Measurements from ENCODE around the gene P2RY13.

Gene P2RY13

DNA sequence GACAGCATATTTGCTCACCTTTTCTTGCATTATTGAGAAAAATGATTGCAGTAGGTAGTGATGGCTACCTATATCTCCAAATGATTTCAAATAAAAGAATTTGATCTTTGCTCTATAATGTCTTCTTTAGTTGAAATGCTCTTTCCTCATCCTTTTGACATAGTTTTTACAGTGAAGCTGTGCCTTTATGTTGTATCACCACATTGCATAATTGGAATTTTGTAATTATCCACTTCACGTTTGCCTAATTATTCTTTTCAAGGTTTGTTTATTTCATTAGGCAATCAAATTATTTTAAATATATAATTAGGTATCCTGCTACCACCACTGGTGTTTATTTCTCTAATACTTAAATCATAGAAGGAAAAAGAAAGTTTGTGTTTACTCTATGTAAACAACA, 21.3 kb upstream of the P2RY13 start:
- Histone ChIP-seq H3K9ac (ENCODE audit: low read depth, low read length) (no peak overlapping the region), H3K4me1 (ENCODE audit: control insufficient read depth, insufficient read depth, low read length) (peaks cover 6% of the 10 kb centered on the region), H3K4me3 (ENCODE audit: low read length) (no peak overlapping the region), H3K36me3 (ENCODE audit: insufficient read depth, low read length) (no peaks in the 10 kb centered on the region), H3K4me2 (ENCODE audit: low read length) (no peak overlapping the region), H3K9me3 (replicated peaks; ENCODE audit: low read length) (no peaks in the 10 kb centered on the region), H3K27me3 (ENCODE audit: control insufficient read depth, insufficient read depth, low read length) (no peaks in the 10 kb centered on the region)

DNA sequence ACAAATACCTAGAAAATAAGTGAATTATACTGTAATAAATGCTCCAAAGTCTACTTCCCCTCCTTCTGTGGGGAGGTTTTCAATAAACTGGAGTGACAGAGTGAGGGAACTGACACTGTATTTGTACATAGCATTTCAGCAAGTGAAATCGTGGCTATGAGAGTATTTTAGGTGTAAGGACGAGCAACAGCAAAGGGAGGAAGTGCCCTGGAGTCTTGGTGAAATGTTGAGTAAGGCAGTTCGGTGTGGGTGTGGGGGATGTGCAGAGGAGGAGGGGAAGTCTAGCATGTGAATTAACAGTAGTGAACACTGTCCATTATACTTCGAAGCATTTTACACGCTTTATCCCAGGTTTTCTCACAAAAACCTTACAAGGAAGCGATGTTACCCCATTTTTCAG, 18.1 kb upstream of the P2RY13 start:
- Histone ChIP-seq H3K4me1 (ENCODE audit: control insufficient read depth, insufficient read depth, low read length) (peaks cover 6% of the 10 kb centered on the region), H3K4me2 (ENCODE audit: low read length) (no peak overlapping the region), H3K4me3 (ENCODE audit: low read length) (no peak overlapping the region), H3K36me3 (ENCODE audit: insufficient read depth, low read length) (no peaks in the 10 kb centered on the region), H3K27me3 (ENCODE audit: control insufficient read depth, insufficient read depth, low read length) (no peaks in the 10 kb centered on the region), H3K9ac (ENCODE audit: low read depth, low read length) (no peak overlapping the region), H3K9me3 (replicated peaks; ENCODE audit: low read length) (no peaks in the 10 kb centered on the region)

DNA sequence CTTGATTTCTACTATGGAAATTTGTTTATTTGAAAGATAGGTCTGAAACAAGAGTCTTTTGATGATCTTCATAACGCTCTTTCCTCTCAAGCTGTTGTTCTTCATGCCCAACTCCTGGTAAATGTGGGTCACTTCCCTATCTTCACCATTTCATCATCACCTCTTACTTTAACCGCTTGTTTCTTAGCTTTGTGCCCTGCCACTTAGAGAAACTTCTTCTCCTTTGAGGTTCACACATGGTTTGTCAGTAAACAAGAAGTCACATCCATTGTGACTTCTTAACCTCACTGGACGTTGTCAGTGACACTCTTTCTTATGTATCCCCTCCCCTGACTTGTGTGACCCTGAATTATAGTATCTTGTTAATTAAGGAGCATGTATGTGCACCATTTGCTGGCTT, 16.9 kb upstream of the P2RY13 start:
- Histone ChIP-seq H3K36me3 (ENCODE audit: insufficient read depth, low read length) (no peaks in the 10 kb centered on the region), H3K9ac (ENCODE audit: low read depth, low read length) (no peak overlapping the region), H3K9me3 (replicated peaks; ENCODE audit: low read length) (no peaks in the 10 kb centered on the region), H3K27me3 (ENCODE audit: control insufficient read depth, insufficient read depth, low read length) (no peaks in the 10 kb centered on the region), H3K4me2 (ENCODE audit: low read length) (peak overlapping the region; percentile 80), H3K4me1 (ENCODE audit: control insufficient read depth, insufficient read depth, low read length) (peaks cover 6% of the 10 kb centered on the region), H3K4me3 (ENCODE audit: low read length) (no peak overlapping the region)

DNA sequence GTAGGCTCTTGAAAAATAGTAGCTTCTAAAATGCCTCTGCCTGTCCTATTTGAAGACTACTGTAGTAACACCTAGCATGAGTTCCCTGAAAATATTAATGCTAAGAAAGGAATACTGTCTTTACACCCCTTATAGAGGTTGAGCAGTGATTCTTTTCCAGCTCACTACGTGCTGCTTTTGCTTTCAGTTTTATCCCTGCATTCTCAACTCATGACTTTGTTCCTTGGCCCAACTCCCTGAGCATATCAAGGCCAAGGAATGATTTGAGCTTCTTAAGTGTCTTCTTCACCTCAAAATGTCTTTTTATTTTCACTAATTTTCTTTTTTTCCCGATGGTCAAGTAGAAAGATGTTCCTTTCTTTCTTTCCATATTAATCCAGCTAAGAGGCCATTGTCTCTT, 16.5 kb upstream of the P2RY13 start:
- no peaks in the 10 kb centered on the region for H3K27me3 ChIP-seq (ENCODE audit: control insufficient read depth, insufficient read depth, low read length)
- no peaks in the 10 kb centered on the region for H3K36me3 ChIP-seq (ENCODE audit: insufficient read depth, low read length)
- H3K4me3 ChIP-seq (ENCODE audit: low read length) = peak overlapping the region; percentile 44
- no peaks in the 10 kb centered on the region for H3K9me3 ChIP-seq (replicated peaks; ENCODE audit: low read length)
- no peak overlapping the region for H3K9ac ChIP-seq (ENCODE audit: low read depth, low read length)
- H3K4me1 ChIP-seq (ENCODE audit: control insufficient read depth, insufficient read depth, low read length) = peaks cover 6% of the 10 kb centered on the region
- peak overlapping the region; percentile 80 for H3K4me2 ChIP-seq (ENCODE audit: low read length)

DNA sequence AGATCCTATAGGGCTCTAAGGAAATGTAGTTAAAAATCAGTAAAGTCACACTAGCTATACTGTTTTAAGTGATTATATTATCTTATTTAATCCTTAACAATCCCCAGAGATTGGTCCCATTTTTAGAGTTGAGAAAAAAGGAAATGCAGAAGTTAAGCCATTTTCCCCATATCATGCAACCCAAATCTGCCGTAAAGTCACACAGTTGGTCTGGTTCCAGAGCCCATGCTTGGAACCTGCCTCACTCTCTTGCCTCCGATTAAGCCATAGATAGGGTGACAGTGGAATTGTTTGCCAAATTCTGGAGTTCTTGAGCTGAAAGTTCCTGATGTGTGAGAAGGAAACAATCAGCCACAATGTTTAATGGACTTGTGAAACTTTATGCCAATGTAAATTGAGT, 2.3 kb upstream of the P2RY13 start:
- Histone ChIP-seq H3K4me3 (ENCODE audit: low read length) (no peak overlapping the region), H3K4me2 (ENCODE audit: low read length) (no peak overlapping the region), H3K36me3 (ENCODE audit: insufficient read depth, low read length) (no peaks in the 10 kb centered on the region), H3K9ac (ENCODE audit: low read depth, low read length) (no peak overlapping the region), H3K4me1 (ENCODE audit: control insufficient read depth, insufficient read depth, low read length) (no peaks in the 10 kb centered on the region), H3K27me3 (ENCODE audit: control insufficient read depth, insufficient read depth, low read length) (no peaks in the 10 kb centered on the region), H3K9me3 (replicated peaks; ENCODE audit: low read length) (no peaks in the 10 kb centered on the region)

DNA sequence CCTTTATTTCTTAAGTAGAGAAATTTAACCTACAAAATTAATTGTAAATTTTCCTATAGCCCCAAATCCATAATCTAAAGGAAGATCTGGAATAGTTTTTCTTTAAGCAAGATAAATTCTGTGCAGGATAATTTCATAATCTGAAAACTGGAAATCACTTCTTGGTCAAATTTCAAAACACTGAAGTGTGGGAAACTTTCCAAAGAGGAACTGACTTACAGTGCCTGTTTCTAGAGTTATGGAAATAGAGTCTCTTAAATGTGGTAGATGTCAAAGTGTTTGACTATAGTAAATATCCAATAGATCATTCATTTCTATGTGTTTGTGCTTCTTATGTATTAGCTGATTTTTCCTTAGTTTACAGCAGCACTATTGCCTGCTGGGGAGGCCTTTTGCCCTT, 1.6 kb upstream of the P2RY13 start:
- Histone ChIP-seq H3K36me3 (ENCODE audit: insufficient read depth, low read length) (no peaks in the 10 kb centered on the region), H3K4me3 (ENCODE audit: low read length) (no peak overlapping the region), H3K9ac (ENCODE audit: low read depth, low read length) (no peak overlapping the region), H3K4me2 (ENCODE audit: low read length) (no peak overlapping the region), H3K4me1 (ENCODE audit: control insufficient read depth, insufficient read depth, low read length) (no peaks in the 10 kb centered on the region), H3K27me3 (ENCODE audit: control insufficient read depth, insufficient read depth, low read length) (no peaks in the 10 kb centered on the region), H3K9me3 (replicated peaks; ENCODE audit: low read length) (no peaks in the 10 kb centered on the region)

DNA sequence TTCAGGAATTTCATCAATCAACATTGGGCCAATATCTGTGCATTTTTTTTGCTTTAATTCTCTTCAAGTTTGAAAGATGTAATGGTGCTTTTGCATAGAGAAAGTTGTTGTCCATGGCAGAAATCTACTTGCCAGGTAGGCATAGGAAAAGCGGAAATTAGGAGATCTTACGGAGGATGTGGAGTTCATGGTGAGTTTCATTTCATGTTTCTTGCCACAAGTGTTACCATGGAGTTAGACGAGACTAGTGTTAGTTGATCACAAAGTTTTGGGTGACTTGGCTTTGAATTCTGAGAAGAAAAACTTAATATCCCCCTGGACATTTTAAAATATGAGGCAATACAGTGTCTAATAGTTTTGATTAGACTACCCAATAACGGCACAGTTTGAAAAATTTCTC, 1.0 kb upstream of the P2RY13 start:
- H3K9ac ChIP-seq (ENCODE audit: low read depth, low read length) = no peak overlapping the region
- no peak overlapping the region for H3K4me3 ChIP-seq (ENCODE audit: low read length)
- H3K27me3 ChIP-seq (ENCODE audit: control insufficient read depth, insufficient read depth, low read length) = no peaks in the 10 kb centered on the region
- no peaks in the 10 kb centered on the region for H3K4me1 ChIP-seq (ENCODE audit: control insufficient read depth, insufficient read depth, low read length)
- H3K9me3 ChIP-seq (replicated peaks; ENCODE audit: low read length) = no peaks in the 10 kb centered on the region
- no peak overlapping the region for H3K4me2 ChIP-seq (ENCODE audit: low read length)
- H3K36me3 ChIP-seq (ENCODE audit: insufficient read depth, low read length) = no peaks in the 10 kb centered on the region

DNA sequence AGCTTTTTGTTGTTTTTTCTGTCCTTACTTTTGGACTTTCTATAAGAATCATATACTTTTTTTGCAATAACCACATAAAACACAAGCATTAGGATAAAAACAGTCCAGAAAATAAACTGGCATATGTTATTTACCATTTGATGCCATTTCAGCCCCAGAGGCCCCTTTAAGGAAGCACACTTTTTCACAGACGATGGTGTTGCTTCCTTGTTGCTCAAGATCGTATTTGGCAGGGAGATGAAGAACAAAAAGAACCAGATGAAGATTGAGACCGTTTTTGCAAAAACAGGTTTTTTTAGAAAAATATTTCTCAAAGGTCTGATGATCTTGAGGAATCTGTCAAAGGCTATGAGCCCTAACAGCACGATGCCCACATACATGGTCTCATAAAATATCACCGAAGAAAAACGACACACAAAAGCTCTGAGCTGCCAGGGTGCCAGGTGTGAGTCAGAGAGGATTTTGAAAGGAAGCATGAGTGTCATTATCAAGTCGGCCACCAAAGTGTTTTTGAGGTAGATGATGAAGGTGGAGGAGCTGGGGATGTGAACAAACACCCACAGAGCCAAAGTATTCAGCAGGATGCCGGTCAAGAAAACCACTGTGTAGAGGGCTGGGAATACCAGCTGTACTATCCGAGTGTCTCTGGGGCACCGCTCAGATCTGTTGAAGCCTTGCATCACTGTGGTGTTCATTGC, 902 bp downstream of the P2RY13 start:
- Histone ChIP-seq H3K4me3 (ENCODE audit: low read length) (no peak overlapping the region), H3K27me3 (ENCODE audit: control insufficient read depth, insufficient read depth, low read length) (no peaks in the 10 kb centered on the region), H3K9me3 (replicated peaks; ENCODE audit: low read length) (no peaks in the 10 kb centered on the region), H3K9ac (ENCODE audit: low read depth, low read length) (no peak overlapping the region), H3K4me1 (ENCODE audit: control insufficient read depth, insufficient read depth, low read length) (no peaks in the 10 kb centered on the region), H3K4me2 (ENCODE audit: low read length) (no peak overlapping the region), H3K36me3 (ENCODE audit: insufficient read depth, low read length) (no peaks in the 10 kb centered on the region)

DNA sequence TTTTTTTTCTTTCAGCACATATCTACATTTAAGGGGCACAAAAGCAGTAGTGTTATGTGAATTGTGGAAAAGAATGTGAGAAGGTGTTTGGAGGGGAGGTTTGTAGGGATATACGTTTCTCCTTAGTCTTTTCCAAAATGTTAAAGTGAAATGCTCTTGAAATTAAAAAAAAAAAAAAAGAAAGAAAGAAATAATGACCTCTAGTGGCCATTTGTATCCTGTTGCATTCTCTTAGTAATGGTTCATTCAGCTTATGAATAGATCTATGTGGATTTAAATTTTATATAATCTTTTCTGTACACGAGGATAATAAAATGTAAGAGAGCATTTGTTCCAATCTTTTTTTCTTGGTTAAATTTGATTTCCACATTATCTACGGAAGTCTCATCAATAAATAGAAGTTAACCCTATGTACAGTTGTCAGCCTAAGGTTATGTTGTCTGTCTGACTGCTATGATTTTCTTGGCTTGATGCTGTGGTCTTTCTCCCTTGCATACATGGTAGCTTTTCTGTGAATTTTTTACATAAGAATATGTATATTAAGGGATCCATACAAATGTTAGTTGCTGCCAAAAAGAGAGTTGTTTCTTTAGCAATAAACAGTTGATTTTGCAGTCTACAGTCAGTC, 1.7 kb downstream of the P2RY13 start:
- Histone ChIP-seq H3K9me3 (replicated peaks; ENCODE audit: low read length) (no peaks in the 10 kb centered on the region), H3K4me3 (ENCODE audit: low read length) (no peak overlapping the region), H3K4me2 (ENCODE audit: low read length) (peak overlapping the region; percentile 9), H3K36me3 (ENCODE audit: insufficient read depth, low read length) (no peaks in the 10 kb centered on the region), H3K27me3 (ENCODE audit: control insufficient read depth, insufficient read depth, low read length) (no peaks in the 10 kb centered on the region), H3K4me1 (ENCODE audit: control insufficient read depth, insufficient read depth, low read length) (no peaks in the 10 kb centered on the region), H3K9ac (ENCODE audit: low read depth, low read length) (no peak overlapping the region)

DNA sequence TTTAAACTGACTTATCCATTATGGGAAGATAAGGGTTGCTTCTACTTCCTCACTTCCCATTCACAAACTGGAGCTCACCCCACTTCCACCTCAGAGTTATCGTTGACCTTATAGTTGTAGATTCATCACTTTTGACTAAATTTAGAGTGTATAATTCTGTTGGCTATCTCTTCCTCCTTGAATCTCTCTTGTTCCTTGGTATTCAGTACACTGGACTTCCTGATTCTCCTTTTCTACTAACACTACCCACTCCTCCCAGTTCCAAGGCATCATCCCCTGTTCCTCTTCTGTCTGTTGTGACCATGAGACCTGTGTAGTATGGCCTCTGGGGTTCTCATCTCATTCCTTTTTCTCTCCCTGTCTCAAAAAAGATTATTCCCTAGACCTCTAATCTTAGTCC, 6.8 kb downstream of the P2RY13 start:
- peaks cover 31% of the 10 kb centered on the region for H3K4me1 ChIP-seq (ENCODE audit: control insufficient read depth, insufficient read depth, low read length)
- H3K9me3 ChIP-seq (replicated peaks; ENCODE audit: low read length) = no peaks in the 10 kb centered on the region
- H3K27me3 ChIP-seq (ENCODE audit: control insufficient read depth, insufficient read depth, low read length) = no peaks in the 10 kb centered on the region
- H3K36me3 ChIP-seq (ENCODE audit: insufficient read depth, low read length) = no peaks in the 10 kb centered on the region
- no peak overlapping the region for H3K4me3 ChIP-seq (ENCODE audit: low read length)
- H3K4me2 ChIP-seq (ENCODE audit: low read length) = no peak overlapping the region
- no peak overlapping the region for H3K9ac ChIP-seq (ENCODE audit: low read depth, low read length)

DNA sequence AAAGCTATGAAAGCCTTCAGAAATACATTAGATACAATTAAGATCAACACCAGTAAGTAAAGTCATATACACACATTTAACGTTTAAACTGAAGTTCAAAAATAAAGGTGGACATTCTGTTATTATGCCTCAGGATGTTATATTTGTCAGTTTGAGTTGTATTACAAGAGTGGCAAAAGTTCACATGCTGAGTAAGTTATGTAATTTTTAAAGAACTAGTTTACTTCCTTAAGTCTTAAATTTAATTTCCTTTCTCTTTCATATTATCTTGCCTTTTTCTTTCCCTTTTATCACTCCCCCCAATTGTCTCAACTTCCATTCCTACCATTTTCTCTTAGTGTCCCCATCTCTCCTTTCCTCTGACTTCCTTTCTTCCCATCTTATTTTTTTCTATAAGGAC, 7.8 kb downstream of the P2RY13 start:
- Histone ChIP-seq H3K4me2 (ENCODE audit: low read length) (no peak overlapping the region), H3K4me1 (ENCODE audit: control insufficient read depth, insufficient read depth, low read length) (peaks cover 37% of the 10 kb centered on the region), H3K9me3 (replicated peaks; ENCODE audit: low read length) (no peaks in the 10 kb centered on the region), H3K9ac (ENCODE audit: low read depth, low read length) (no peak overlapping the region), H3K27me3 (ENCODE audit: control insufficient read depth, insufficient read depth, low read length) (no peaks in the 10 kb centered on the region), H3K4me3 (ENCODE audit: low read length) (no peak overlapping the region), H3K36me3 (ENCODE audit: insufficient read depth, low read length) (no peaks in the 10 kb centered on the region)

DNA sequence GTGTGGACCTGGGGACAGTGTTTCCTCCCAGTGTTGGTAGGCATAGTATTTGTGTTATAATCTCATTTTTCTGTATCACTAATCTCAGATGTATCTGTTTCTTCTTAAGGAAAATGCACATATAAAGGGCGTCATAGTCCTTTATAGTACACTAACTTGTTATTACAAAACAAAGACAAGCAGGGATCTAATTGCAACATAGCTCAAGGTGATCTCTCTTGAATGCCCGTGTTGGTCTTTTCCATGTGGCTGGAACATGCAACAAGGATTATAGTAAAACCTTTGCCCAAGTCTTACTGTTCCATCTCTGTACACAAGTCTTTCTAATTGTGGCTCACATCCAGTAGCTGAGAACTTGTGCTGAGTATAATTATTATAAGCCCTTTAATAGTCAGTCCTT, 9.2 kb downstream of the P2RY13 start:
- H3K9me3 ChIP-seq (replicated peaks; ENCODE audit: low read length) = no peaks in the 10 kb centered on the region
- peak overlapping the region; percentile 11 for H3K9ac ChIP-seq (ENCODE audit: low read depth, low read length)
- peaks cover 45% of the 10 kb centered on the region for H3K4me1 ChIP-seq (ENCODE audit: control insufficient read depth, insufficient read depth, low read length)
- H3K4me3 ChIP-seq (ENCODE audit: low read length) = no peak overlapping the region
- no peaks in the 10 kb centered on the region for H3K36me3 ChIP-seq (ENCODE audit: insufficient read depth, low read length)
- H3K27me3 ChIP-seq (ENCODE audit: control insufficient read depth, insufficient read depth, low read length) = no peaks in the 10 kb centered on the region
- H3K4me2 ChIP-seq (ENCODE audit: low read length) = peak overlapping the region; percentile 30

Measured in skeletal muscle satellite cell (primary cell).